HEK293 (cell line): Measurements from ENCODE around the gene DCP1B.

Experiments used
- CTCF ChIA-PET: fragments of 350-600 bp; formaldehyde crosslinking; extraction: SDS; loops from one replicate; lab custom pipeline; 2021; ENCODE audit warnings: antibody characterized with exemption; lab: Yijun Ruan, JAX
- POLR2A ChIA-PET: fragments of 300-600 bp; formaldehyde crosslinking; extraction: SDS; loops from one replicate; lab custom pipeline; 2020; ENCODE audit warnings: antibody characterized with exemption, inconsistent platforms; lab: Yijun Ruan, JAX
- H3K27ac ChIP-seq: fragments of 200-500 bp; sonication (Bioruptor generic); 2 replicates; pipeline ENCODE4 v1.5.1; 2014; ENCODE audit warnings: low read depth, low read length, control low read depth, inconsistent platforms; ENCODE audit errors: extremely low read depth
- H3K36me3 ChIP-seq, 2 experiments: fragments of 200-500 bp in 1 of 2; sonication (Bioruptor generic) in 1 of 2; 1 replicate in 1 of 2; 2 replicates in 1 of 2; pipeline ENCODE4 v1.5.1; 2014 to 2017; ENCODE audit warnings: inconsistent platforms in 2 of 2, low read length in 2 of 2; ENCODE audit not compliant: control insufficient read depth in 2 of 2, insufficient read depth in 1 of 2
- H3K4me1 ChIP-seq: fragments of 200-500 bp; sonication (Bioruptor generic); 2 replicates; pipeline ENCODE4 v1.5.1; 2014; ENCODE audit warnings: mild to moderate bottlenecking, low read length, inconsistent platforms; ENCODE audit not compliant: control insufficient read depth, insufficient read depth
- H3K4me3 ChIP-seq: 2 replicates; pipeline ENCODE4 v1.5.1; 2011; ENCODE audit warnings: low read depth, mild to moderate bottlenecking, control low read depth, low read length, moderate library complexity
- H3K9me3 ChIP-seq: fragments of 200-500 bp; sonication (Bioruptor generic); 2 replicates; pipeline ENCODE4 v1.5.1; 2014; ENCODE audit warnings: low read depth, low read length, inconsistent platforms; ENCODE audit not compliant: control insufficient read depth, insufficient read depth
- BCL11A ChIP-seq: fragments of 450-650 bp; formaldehyde crosslinking; IDR thresholded peaks from 2 replicates; pipeline ENCODE4 v1.5.1; 2016; ENCODE audit warnings: low read depth, missing biosample characterization, missing genetic modification characterization
- EGR2 ChIP-seq: fragments of 450-650 bp; formaldehyde crosslinking; IDR thresholded peaks from 2 replicates; pipeline ENCODE4 v1.5.1; 2016; ENCODE audit warnings: low read depth, missing biosample characterization, missing genetic modification characterization
- GLIS2 ChIP-seq: fragments of 450-650 bp; formaldehyde crosslinking; IDR thresholded peaks from 2 replicates; pipeline ENCODE4 v1.5.1; 2016; ENCODE audit warnings: missing biosample characterization, missing genetic modification characterization
- ZIC2 ChIP-seq: fragments of 450-650 bp; formaldehyde crosslinking; IDR thresholded peaks from 2 replicates; pipeline ENCODE4 v1.5.1; 2016; ENCODE audit warnings: missing biosample characterization, missing genetic modification characterization
- ZNF157 ChIP-seq: fragments of 450-650 bp; formaldehyde crosslinking; IDR thresholded peaks from 2 replicates; pipeline ENCODE4 v1.5.1; 2016; ENCODE audit warnings: missing biosample characterization, missing genetic modification characterization
- ZNF175 ChIP-seq: fragments of 450-650 bp; formaldehyde crosslinking; IDR thresholded peaks from 2 replicates; pipeline ENCODE4 v1.5.1; 2016; ENCODE audit warnings: missing biosample characterization, missing genetic modification characterization
- ZNF266 ChIP-seq: fragments of 450-650 bp; formaldehyde crosslinking; IDR thresholded peaks from 2 replicates; pipeline ENCODE4 v1.5.1; 2016; ENCODE audit warnings: missing biosample characterization, missing genetic modification characterization, low read depth
- ZNF398 ChIP-seq: fragments of 450-650 bp; formaldehyde crosslinking; IDR thresholded peaks from 2 replicates; pipeline ENCODE4 v1.5.1; 2017; ENCODE audit warnings: missing biosample characterization, missing genetic modification characterization
- ZNF530 ChIP-seq: fragments of 450-650 bp; formaldehyde crosslinking; IDR thresholded peaks from 2 replicates; pipeline ENCODE4 v1.5.1; 2016; ENCODE audit warnings: low read depth, missing biosample characterization, missing genetic modification characterization
- ZNF658 ChIP-seq: fragments of 450-650 bp; formaldehyde crosslinking; IDR thresholded peaks from 2 replicates; pipeline ENCODE4; 2016; ENCODE audit warnings: missing biosample characterization, missing genetic modification characterization
- ZNF768 ChIP-seq: fragments of 450-650 bp; formaldehyde crosslinking; IDR thresholded peaks from 2 replicates; pipeline ENCODE4 v1.5.1; 2018; ENCODE audit warnings: missing biosample characterization, mild to moderate bottlenecking, missing genetic modification characterization

DCP1B gene

DNA sequence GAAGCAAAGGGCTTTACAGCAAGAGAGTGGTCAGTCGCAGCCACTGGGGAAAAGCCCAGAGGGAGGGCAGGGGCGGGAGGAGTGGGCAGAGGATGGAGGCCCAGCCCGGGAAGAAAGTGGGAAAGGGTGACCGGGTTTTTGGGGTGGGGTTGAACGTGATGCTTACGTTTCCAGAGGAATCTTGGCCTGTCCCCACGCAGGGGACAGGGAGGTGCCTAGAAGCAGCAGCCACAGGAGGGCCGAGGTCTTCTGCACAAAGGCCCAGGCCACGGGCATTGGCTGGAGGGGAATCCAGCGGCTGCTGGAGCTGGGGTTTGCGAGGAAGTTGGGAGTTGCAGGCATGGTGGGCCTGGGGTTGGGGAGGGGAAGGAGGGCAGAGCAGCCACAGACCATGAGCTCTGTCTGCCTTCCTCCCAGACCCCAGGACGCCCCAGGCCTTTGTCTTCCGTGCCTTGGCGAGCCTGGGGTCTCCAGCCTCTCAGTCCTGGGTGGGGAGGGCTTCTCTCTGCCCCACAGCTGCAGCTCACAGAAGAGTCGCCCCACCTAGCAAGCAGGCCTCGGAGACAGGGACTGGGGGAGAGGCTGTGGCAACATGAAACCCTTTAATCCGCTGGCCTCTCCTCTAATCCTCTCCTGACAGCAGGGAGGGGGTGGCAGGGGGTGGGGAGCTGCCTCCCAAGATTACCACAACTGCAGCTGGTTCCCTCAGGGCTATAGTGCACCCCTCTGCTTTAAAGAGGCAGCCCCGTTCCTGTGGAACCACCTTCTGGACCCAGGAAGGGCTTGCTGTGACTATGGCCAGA lies 86.0 kb downstream of the DCP1B start, which contains the start of gene CACNA2D4:
TSS of gene CACNA2D4 (minus strand) at position 572 of the 803 bp plus-strand sequence. CDS start at position 393, 179 bp downstream.
- Histone ChIP-seq H3K27ac (no peak within 1 kb of the TSS), H3K4me1 (no peaks in the 10 kb centered on the region), H3K4me3 (no peak within 1 kb of the TSS), H3K36me3 (no peaks in the 10 kb centered on the region), H3K9me3 (no peaks in the 10 kb centered on the region)
- ChIA-PET CTCF (interaction anchor here (0.6 to 3.8 kb wide), 3 partner anchors 17 to 22 kb away, joined by 3 to 16 read pairs (median 5); no protein-coding TSS in a partner anchor), POLR2A (no interaction called here)
- TF ChIP-seq BCL11A (tag by site-specific recombination) (no peak), EGR2 (tag by site-specific recombination) (peak; percentile 13; the same call in 1 of the 2 replicates), ZIC2 (tag by site-specific recombination) (peak; percentile 44; the same call in 1 of the 2 replicates)

DNA sequence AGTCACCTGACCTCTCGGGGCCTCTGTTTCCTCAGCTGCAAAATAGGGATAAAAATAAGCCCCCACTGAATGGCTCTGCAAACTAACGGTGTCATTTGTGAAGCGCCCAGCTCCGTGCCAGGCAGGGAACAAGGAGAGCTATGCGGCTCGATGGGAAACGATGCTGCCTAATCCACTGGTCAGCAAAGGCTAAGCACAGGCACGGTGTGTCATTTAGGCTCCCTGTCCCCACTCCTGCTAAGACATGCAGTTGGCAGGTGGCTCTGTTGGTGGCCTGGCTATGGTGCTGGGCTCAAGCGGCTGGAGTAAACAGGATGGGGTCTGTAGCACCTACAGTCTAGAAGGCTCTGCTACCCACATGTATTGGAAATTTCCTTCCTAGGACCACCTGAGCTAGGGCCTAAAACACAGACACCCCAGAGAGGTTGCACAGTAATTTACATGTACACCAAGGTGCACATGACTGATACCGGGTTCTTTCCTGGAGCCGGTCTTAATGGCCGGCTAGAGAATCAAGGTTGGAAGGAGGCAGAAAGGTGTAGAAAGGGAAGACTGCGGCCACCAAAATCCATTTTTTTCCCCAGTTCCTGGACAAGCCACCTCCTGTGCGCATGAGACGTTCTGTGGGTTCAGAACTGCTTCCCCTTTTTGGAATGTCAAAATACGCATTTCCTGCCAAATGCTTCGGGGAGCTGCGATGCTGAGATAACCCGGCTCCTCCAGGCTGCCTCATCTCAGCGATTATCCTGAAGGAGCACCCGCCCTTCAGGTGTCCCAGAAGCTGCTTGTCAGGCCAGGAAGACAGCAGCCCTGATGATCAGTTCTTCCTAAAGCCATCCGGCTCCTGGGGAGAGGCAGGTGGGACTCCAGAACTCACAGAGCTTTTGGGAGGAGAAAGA lies 86.8 kb downstream of the DCP1B start:
- no peak overlapping the region for H3K27ac ChIP-seq
- no peaks in the 10 kb centered on the region for H3K9me3 ChIP-seq
- no peak overlapping the region for H3K4me3 ChIP-seq
- ChIA-PET POLR2A (no interaction called here), CTCF (interaction anchor here (0.6 to 3.8 kb wide), 3 partner anchors 16 to 22 kb away, joined by 3 to 16 read pairs (median 5); no protein-coding TSS in a partner anchor)
- no peak for TF ChIP-seq ZNF768
- TF ChIP-seq ZNF658 (tag by site-specific recombination): no peak
- TF ChIP-seq ZNF266: no peak
- TF ChIP-seq ZNF398 (tag by site-specific recombination): no peak
- no peak for TF ChIP-seq ZNF175 (tag by site-specific recombination)
- TF ChIP-seq ZNF157 (tag by site-specific recombination): no peak
- TF ChIP-seq, all 188 proteins: peak for 0
- Histone ChIP-seq H3K4me1 (no peaks in the 10 kb centered on the region), H3K36me3 (no peaks in the 10 kb centered on the region)

DNA sequence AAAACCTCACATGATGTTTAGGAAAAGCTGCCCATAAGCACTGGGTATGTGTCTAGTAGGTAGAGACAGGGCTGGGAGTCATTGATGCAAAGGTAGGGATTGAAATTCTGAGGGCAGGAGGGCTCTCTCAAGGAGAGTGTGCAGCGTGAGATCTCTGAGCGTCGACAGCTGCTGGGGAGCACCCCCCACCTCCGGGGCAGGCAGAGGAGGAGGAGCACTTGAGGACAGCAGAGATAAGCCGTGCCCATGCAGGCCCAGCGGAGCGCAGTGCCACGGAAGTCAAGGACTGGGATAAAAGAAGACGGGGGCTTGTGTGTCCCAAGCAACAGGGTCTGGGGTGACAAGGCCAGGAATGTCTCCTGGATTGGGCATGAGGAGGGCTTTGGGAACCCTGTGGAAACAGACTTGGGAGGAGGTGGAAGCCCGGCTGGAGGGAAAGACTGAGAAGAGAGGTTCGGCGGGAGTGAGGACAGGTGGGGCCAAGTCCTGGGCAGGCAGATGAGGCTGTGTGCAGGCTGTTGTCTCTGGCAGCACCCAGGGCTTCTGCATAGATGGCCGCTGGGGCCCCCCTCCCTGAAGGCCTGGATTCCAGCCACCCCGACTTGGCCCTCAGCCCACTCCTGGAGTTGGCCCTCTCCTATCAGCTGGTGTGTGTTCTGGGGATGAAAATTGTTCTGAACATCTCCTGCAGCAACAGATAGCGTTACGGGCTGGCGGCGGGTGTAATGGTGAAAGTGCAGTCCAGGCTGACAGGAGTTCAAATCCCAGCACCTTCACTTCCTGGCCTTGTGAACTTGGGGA lies 87.7 kb downstream of the DCP1B start:
- Histone ChIP-seq H3K27ac (no peak overlapping the region), H3K9me3 (no peaks in the 10 kb centered on the region), H3K4me3 (no peak overlapping the region)
- POLR2A ChIA-PET: no interaction called here
- TF ChIP-seq ZNF530 (tag by site-specific recombination): no peak
- TF ChIP-seq GLIS2: 0 out of 2 replicates have a peak, but pooled peaks have one; percentile 11
- TF ChIP-seq, all 188 proteins: peak for 1
- Histone ChIP-seq H3K4me1 (no peaks in the 10 kb centered on the region), H3K36me3 (no peaks in the 10 kb centered on the region)
- CTCF ChIA-PET: interaction anchor here (0.6 to 3.8 kb wide), 3 partner anchors 10 to 121 kb away, joined by 3 to 16 read pairs (median 4); no protein-coding TSS in a partner anchor
